Mucosa of gallbladder (tissue), 1 donor: ENCODE measurements around the gene FXYD6. TPM values are rescaled to one million over a fixed set of nuclear protein-coding genes. Genes with fewer than 3 reads are reported as not detected.

Source experiments
- DNase-seq: peaks from one replicate; pipeline ENCODE4 v3.0.0-alpha.2; 2020; ENCODE audit warnings: low spot score
- total RNA-seq: library from RNA; stranded (reverse); gene quantifications from one replicate; pipeline ENCODE4 v1.2.1, GENCODE V29; 2021
- donor health status: DM: no; HTN: no; CAD: no.

FXYD6 gene
- total RNA-seq, 1 donor from 2014 or later, result 185 TPM

DNA sequence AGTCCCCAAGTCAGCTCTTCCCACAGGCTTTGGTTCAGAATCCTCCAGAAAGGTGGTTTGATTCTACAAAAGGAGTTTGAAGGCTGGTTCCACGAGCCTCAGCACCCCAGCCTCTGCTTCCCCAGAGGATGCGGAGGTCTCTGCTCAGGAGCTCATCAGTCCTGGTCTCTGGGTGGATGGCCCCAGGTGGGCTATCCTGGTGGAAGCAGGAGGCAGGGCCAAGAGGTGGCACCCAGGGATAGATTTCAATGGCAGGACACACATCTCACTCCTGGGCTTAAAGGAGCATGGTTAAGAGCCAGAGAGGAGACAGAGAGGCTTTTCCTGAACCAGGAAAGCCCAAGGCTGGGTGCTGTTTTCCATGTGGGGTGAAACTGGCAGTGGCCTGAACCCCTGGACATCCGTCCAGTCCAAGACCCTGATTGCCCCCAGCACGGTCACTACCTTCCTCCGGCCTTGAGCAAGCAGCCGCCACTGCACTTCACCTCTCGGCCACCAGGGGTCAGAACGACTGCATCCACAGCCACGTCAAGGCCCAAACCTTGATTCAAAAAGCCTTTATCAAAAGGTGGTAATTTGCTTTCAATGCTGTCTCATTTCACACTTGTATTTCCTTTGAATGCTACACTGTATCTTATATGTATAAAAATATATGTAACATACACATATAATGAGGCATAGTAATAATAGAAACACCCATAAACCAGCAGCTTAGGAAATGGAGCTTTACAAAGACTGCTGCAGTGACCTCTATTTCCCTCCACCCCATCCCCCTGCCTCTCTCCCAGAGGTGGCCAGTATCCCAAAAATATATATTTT lies 32.6 kb downstream of the FXYD6 start:
- DNase-seq, result peak; percentile 83

DNA sequence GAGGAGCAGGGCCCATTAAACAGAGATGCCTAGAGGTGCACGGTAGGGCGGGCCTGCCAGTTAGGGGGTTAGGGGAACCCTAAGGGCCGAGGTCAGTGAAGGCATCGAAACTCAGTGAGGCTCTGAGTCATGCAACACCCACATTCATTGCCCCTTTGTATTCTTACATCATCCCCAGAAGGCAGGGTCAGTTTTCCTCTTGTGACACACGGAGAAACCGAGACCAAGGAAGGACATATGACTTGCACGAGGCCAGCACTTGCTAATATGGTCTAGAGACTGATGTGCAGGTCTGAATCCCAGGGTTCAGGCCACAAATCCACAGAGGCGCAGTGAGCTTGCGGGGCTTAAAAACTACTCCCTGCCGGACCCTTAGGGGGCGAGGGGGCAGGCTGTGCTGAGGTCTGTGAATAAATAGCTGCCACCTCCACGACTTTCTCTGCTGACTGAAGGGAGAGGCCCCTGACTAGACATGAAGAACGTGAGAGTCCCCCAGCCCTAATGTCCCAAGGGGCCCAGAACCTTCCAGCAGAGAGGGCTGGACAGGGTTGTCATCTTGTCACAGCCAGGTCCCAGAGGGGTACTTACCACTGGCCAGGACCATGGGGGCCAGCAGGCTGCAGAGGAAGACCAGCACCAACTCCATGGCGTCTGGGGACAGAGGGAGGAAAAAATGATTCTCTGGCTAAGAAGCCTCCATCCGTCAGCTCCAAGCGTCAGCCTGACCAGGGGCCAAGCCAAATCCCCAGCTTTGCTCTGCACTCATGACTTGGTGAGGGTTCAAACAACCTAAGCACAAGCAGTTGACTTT lies 34.1 kb downstream of the FXYD6 start:
- peak; percentile 47 for DNase-seq

DNA sequence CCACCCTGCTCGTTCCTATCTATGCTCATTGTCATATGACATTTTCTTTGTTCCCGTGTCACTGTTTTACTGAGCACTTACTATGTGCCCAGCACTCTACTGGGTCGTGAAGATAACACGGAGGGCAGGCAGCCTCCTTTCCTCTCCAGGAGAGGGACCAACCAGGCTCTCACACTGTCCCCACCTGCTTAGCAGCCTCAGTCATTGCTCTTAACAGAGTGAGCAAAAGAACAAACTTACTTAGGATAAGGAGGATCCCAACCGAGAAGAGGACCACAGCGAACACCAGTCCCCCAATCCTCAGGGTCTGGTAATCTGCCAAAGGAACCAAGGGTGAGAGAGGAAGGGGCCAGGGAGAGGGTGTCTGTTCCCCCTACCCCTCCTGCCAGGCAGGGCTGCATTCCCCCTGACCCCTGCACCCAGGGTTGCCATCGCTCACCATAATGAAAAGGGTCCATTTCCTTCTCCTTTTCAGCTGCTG lies 34.9 kb downstream of the FXYD6 start:
- peak; percentile 8 for DNase-seq

DNA sequence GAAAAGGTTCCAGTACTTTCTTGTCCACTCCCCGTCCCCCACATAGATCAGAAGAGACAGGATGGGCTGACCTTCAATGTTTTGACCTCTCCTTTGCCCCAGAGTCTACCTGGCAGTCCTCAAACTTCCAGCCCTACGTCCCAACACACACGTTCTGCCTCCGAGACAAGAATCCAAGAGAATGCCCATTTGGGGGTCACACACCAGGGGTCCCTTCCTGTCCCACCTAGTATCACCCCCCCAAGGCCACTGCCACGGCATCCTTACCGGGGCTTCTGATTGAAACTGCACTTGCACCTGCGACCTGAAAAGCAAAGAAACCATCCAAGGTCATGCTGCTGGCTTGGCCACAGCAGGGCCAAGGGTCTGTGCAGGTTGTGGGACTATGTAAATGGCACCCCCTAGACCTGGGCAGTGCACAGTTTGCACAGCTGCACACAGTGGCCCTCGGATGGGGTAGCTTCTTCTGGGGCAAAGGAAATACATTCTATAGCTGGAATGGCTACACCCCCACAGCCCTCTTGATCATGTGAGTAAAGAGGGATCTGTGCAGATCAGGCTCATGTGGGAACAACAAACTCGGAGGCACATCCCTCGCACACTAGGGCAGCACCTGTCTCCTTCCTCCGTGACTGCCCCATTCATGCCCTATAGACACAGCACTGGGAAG lies 35.4 kb downstream of the FXYD6 start:
- DNase-seq, result peak; percentile 9

DNA sequence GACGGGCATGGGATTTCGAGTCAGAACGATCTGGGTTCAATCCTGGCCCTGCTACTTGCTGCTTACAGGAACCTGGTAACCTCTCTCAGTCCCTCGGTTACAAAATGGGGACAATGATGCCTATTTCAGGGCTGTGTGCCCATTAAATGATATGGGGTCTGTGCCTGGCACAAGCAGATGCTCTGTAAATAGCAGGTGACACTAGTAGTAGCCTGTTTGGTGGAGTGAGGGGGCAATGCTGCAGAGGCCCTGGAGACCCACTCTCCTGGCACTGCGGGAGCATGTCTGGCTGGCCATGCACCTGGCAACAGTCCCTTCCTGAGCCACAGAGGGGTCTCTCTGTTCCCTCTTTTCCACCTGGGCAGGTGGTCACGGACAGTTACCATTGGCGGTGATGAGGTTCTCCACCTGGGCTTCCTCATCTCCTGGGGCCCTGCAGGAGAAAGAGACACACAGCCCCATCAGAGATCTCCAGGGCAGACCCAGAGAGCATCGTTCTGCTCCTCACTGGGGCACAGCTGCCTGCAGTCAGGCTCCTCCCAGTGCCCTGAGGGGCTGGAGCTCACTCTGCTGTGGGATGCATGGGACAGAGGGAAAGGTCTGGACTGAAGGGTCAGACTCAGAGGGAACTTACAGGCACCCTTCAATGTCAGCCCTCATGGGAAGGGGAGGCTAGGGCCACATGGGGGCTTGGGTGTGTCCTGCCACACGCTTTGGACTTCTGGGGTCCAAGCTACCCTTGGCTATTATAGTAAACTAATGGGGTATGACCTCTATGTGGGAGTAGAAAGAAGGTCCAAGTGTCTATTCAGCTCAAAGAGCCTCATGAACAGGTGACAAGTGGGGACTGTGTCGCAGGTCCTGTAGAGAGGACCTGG lies 36.3 kb downstream of the FXYD6 start:
- peak; percentile 9 for DNase-seq

DNA sequence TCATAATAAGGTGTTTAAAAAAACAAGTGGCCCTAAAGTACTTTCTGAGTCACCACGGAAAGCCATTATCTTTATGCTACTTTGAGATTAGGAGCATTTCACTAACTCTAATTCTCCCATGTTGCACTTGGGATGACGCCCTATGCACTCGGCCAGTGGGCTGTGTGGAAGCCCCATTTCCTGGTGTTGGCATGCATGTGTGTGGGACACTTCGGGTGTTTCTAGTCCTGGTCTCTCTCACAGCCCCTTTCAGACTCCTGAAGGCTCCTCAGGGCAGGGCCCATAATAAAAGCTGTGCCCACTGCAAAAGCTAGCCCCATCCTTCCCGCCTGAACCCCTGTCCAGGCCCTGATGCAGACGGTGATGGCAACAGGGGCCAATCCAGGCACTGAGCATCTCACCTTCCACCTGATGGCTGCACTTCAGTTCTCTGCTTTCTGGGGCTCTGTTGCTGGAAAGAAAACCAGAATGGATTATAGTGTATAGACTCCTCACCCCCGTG lies 37.0 kb downstream of the FXYD6 start:
- peak; percentile 5 for DNase-seq

DNA sequence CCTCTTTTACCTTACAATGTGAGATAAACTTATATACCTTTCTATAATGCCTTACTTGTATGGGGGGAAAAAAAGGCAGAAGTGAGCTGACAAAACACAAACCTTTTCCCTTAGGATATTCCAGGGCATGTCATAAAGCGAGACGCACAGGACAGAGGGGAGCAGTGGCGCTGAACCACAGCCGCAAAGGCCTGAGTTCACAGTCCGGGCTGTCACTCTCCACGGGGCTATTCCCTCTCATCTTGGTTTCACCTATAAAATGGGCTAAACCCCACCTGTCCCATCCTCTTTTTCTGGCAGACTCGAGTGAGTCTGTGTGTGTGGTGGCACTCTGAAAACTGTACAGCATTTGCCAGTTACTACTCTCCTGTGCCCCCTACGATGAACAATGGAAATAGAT lies 37.6 kb downstream of the FXYD6 start:
- DNase-seq, result no peak

DNA sequence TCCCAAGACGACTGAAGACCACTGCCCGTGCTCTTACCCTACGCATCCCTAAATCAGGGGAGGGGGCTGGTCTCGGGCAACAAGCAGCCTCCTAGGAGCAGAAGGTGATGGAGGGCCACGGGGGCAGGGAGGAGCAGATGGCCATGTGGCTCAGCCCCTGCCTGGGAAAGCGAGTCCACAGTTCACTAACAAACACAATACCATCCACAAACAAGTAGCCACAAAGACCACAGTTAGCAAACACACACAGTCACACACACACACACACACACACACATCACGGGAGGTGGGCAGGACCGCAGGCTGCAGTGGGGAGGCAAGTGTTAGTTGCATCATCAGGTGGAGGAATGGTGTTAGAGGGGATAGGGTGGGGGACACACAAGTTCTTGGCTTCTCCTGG lies 38.7 kb downstream of the FXYD6 start:
- DNase-seq, result no peak

DNA sequence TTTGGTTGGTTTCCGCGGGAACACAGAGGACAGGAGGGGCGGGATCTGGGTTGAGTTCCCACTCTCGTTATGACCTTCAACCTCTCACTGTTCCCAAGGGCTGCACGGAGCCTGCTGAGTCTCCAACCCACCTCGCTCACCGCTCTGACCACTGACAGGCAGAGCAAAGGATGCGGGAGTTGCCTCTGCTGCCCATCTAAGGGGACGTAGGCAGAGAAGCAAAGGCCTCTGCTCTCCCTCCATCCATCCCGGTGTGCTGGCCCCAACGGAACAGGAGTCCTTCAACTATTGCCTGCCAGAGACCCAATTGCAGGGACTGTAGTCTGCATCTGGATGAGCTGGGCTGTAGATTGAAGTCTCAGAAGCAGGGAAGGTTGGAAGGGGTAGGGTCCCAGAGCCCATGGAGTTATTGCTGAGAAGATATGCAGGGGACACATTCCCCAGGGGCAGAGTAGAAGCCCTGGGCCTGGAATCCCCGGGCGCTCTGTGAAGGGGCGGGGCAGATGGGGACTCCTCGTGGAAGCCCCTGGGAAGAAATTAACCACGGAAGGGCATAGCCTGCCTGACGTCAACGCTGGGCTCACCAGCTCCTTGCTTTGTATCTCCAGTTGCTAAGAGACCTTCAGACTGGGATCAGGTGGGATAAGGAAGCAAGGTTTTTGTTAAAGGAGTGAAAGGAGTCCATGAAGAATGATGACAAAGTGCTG lies 39.2 kb downstream of the FXYD6 start:
- no peak for DNase-seq

DNA sequence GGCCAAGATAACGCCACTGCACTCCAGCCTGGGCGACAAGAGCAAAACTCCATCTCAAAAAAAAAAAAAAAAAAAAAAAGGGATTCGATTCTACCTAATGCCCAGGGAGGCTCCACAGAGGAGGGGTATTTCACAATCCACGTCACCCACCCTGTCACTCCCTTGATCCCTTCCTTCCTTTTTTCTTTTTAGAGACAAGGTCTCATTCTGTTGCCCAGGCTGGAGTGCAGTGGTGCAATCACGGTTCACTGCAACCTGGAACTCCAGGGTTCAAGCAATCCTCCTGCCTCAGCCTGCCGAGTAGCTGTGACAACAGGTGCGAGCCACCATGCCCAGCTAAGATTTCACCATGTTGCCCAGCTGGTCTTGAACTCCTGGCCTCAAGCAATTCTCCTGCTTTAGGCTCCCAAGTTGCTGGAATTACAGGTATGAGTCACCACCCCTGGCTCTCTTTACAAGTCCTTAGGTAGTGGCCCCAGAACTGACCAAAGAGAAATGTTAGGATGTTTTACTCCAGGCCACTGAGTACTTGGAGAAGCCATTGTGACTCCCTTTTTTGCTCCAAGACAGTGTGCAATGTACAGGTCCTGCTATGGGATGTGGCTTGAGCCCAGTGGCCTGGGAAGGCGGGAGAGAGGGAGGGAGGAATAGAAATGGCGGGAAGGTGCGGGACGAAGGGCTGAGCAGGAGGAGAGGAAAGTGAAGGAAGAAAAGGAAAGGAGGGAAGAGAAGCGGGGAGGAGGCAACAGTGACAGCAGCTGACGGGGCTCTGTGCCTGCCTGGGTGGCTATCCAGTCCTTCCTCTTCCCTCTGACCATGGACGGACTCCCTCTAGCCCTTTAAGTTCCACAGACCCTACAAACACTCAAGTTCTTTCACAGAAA lies 40.1 kb downstream of the FXYD6 start:
- DNase-seq, result peak; percentile 9

DNA sequence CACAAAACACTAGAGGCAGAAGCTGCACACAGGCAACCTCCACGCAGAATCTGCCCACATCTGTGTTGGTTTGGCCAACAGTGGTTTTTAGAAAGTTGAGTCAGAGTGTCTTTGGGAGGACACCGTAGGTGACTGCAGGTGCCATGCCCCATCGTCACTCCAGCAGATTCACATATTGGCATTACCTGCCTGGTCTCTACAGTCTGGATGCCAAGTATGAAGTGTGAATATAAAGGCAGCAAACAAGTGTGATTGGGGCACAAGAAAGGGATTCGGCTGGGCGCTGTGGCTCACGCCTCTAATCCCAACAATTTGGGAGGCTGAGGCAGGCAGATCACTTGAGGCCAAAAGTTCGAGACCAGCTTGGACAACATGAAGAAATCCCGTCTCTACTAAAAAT lies 40.9 kb downstream of the FXYD6 start:
- DNase-seq, result no peak

DNA sequence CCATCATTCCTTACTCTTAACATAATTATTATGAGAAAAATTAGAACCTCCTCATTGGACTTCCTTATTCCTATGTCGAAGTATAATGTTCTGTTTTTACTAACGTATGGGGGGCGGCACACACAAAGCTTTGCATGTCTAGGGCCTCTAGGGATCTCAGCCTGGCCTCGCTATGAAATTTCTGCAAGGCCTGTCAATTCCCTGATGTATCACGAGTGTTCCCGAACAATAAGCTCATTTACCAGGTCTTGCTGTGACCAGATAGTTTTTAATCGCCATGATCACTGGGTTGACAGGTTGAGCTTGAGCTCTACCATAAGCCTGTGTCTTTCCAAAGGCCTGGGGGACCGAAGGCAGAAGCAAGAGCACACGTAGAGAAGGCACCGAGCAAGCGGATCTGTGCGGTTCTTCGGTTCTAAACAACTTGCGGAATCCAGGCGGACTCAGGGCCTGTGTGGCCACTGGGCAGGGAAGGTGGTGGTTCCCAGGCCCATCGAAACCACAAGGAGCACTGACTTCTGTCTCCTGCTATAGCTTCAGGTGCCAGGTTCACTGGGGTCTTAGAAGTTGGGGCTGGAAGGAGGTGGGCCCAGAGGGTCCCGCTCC lies 41.5 kb downstream of the FXYD6 start:
- DNase-seq, result no peak

DNA sequence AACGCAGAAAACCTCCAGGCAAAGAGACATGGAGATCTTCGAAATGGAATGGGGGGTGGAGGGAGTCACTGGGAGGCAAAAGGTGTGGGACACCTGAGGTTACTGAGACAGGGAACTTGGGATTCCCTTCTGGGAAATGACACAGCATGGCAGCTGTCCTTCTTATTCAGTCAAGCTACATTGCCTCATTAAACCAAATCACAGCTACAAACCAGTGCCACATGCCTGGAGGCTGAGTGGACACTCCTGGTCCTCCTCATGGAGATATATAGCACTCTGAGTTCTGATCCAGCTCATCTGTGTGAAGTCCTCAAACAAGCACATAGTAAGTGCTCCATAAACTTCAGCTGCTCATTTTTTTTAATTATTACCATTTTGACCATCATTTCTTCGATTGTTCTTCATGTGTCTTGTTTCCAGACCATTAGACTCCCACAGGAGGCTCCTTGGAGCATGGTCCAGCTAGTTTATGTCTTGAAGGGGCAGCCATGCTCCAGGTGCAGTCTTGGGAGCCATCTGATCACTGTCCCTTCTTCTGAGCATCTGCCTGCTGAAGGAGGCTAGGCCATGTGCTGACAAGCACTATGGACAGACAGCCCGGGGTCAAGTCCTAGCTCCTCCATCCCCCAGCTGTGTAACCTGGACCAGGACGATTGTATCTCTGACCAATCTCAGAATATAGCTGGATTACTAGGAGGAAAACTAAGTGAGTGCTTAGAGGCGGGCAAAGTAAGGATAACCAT lies 42.2 kb downstream of the FXYD6 start:
- DNase-seq, result no peak

DNA sequence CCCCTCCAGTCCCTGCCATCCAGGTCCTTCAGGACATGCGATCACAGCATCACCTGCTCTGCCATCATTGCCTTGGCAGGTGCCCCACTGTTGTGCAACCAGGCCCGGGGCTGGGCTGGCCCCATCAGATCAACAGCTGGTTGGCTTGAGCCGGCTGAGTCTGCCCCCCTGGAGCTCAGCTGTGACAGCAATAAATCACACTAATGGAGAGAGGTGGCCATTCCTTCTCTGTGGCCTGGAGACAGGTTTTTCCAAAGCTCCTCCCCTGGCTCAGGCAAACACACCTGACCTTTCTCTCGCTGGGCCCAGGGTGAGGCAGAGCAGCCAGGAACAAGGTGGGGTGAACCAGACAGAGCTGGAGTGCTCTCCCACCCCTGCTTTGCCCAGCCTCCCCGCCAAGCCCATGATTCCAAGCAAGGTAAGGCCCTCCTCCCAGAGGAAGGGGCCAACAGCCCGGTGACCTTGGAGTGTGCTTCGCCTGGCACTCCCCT lies 43.0 kb downstream of the FXYD6 start:
- peak; percentile 95 for DNase-seq

DNA sequence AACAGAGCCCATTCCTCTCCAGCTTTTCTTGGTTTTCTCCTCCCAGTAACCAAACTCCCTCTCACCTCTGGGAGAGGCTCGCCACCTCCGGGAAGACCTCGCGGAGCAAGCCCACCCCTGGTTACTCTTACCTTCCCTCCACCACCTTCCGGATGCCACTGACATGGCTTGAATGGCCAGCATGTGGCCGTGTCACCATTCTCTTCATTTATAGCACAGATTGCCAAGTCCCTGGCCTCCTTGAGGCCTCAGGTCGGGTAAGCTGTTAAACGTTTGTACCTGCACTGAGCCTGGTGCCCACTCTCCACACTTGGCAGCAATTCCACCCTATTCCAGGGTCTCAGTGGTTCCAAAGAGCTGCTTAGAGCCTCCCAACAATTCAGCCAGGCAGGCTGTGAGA lies 43.9 kb downstream of the FXYD6 start:
- no peak for DNase-seq

DNA sequence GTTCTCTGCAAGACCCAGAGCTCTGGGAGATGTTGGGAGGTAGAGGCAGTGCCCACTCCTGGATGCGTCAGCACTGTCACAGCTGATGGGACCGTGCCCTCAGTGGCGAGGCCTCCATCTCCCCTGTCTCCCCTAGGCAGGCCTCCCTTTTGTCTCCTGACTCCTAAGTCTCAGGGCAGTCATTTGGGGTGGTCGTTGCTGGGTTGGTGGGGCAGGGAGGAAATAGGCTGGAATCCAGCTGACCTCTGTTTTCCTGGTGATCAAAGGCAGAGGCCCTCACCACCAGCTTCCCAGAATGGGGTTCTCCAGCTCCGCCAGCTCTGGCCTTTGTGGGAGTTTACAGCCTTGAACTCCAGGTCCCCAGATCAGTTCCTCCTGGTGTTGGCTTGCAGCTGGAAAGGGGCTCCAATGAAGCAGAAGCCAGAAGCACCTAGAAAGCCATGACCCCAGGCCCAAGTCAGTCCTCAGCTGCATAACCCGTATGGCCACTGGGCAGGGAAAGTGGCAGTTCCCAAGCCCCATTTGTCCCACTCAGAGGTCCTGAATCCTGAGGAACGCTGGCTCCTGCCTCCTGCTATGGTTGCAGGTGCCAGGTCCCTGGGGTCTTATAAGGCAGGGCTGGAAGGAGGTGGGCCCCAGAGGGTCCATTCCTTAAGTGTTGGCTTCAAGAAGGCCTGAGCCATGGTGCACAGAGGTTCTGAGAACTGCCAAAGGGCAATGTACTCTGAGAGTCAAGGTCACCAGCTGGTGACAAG lies 44.6 kb downstream of the FXYD6 start:
- DNase-seq, result no peak

DNA sequence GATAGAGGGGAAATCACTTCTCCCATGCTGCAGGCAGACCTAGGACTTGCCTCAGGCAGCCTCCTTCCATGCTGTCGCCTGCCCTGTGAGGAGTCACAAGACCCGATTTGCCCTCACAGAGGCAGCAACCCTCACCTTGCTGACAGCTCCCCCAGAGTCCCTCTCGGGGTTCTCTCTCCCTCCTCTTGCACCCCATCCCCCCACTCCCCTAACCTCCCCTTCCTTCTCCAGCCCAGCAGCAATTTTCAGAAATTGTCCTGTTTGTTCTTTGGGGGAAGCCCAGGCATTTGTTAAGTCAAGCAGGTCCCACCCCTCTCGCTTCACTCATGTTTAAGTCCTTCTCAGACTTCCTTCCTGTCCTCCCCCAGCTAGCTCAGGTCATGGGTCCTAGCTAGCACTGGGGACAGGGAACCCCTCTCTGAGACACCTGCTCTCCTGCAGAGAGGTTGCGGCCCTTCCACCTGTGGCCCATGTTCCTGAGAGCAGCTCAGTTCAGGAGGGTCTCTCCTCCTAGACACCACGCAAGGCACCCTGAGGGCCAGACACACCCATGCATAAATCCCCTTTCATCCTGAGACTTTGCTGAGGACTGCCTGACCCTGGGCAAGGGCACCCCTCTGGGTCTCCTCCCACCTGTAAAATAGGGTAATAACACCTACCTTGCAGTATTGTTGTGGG lies 45.6 kb downstream of the FXYD6 start:
- no peak for DNase-seq
